ENCODE data around the gene UPF3A. TPM values are rescaled to one million over a fixed set of nuclear protein-coding genes. Genes with fewer than 3 reads are reported as not detected.
"Not testable (repeated sequence)": the region's sequence is repeated elsewhere in the genome, so short reads cannot be mapped to it uniquely, and the experiment has no call there.

Gene UPF3A
- total RNA-seq, 1 donor from 2014 or later = 21.8 TPM

GRCh38 chr13:114263578-114263977, 17.8 kb upstream of the UPF3A start:
- Histone ChIP-seq H3K4me1 (peaks cover 34% of the 10 kb centered on the region), H3K36me3 (peaks cover 98% of the 10 kb centered on the region), H3K27ac (replicated peaks) (no peak overlapping the region), H3K4me3 (no peak overlapping the region), H3K9me3 (replicated peaks) (no peaks in the 10 kb centered on the region), H3K27me3 (ENCODE audit: low read depth) (no peaks in the 10 kb centered on the region)
- intact Hi-C loops (cut with micrococcal nuclease) = no loop called here
- DNase-seq = no peak
- TF ChIP-seq, protein P1, sequence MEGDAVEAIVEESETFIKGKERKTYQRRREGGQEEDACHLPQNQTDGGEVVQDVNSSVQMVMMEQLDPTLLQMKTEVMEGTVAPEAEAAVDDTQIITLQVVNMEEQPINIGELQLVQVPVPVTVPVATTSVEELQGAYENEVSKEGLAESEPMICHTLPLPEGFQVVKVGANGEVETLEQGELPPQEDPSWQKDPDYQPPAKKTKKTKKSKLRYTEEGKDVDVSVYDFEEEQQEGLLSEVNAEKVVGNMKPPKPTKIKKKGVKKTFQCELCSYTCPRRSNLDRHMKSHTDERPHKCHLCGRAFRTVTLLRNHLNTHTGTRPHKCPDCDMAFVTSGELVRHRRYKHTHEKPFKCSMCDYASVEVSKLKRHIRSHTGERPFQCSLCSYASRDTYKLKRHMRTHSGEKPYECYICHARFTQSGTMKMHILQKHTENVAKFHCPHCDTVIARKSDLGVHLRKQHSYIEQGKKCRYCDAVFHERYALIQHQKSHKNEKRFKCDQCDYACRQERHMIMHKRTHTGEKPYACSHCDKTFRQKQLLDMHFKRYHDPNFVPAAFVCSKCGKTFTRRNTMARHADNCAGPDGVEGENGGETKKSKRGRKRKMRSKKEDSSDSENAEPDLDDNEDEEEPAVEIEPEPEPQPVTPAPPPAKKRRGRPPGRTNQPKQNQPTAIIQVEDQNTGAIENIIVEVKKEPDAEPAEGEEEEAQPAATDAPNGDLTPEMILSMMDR (IDR thresholded peaks at IDR 0.05; ENCODE audit: borderline replicate concordance) = no peak

DNA sequence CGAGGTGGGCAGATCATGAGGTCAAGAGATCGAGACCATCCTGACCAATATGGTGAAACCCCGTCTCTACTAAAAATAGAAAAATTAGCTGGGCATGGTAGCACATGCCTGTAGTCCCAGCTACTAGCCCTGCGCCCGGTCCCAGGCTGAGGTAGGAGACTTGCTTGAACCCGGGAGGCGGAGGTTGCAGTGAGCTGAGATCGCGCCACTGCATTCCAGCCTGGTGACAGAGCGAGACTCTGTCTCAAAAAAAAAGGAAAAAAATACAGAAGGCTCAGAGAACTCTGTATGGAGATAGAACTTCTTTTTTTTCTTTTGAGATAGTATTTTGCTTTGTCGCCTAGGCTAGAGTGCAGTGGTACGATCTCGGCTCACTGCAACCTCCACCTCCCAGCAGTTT, 17.1 kb upstream of the UPF3A start:
- Histone ChIP-seq H3K4me1 (peaks cover 32% of the 10 kb centered on the region), H3K36me3 (peaks cover 98% of the 10 kb centered on the region)
- intact Hi-C loops (cut with micrococcal nuclease); H3K27me3 ChIP-seq (ENCODE audit: low read depth); H3K27ac ChIP-seq (replicated peaks); H3K4me3 ChIP-seq; DNase-seq; H3K9me3 ChIP-seq (replicated peaks): not testable (repeated sequence)

DNA sequence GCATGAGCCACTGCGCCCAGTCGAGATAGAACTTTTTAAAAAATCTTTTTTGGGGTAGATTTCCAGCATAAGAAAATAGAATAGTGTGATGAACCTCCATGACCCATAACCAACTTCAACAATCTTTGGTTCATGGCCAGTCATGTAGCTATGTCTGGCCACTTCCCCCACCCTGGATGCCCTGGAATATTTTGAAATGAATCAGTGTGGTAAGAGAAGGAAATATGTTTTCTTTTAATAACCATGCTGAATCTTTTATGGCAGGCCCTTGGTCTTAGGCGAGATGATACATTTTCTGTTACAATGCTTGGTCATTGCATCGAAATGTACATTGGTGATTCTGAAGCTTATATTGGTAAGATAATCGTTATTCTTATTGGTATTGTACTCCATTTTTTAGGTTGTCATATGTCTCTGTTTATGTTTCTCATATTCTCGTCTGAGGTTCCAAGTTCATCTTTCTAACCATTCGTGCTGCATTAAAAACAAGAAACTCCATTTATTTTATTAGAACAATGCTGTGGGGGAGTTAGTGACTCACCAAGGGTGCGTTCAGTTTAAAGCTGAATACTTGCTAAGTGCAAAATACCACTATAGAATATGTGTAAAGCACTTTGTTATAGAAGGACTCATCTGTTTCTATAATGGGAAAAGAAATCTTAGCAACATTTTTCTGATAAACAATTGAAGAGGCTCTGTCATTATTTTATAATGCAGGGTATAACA, 16.4 kb upstream of the UPF3A start:
- Histone ChIP-seq H3K4me3 (no peak overlapping the region), H3K4me1 (peaks cover 25% of the 10 kb centered on the region), H3K27ac (replicated peaks) (no peak overlapping the region), H3K9me3 (replicated peaks) (no peaks in the 10 kb centered on the region), H3K36me3 (peaks cover 98% of the 10 kb centered on the region), H3K27me3 (ENCODE audit: low read depth) (no peaks in the 10 kb centered on the region)
- no peak for DNase-seq
- TF ChIP-seq, protein P1 (IDR thresholded peaks at IDR 0.05; ENCODE audit: borderline replicate concordance) = no peak
- intact Hi-C loops (cut with micrococcal nuclease) = no loop called here

- Histone ChIP-seq H3K36me3 (peaks cover 92% of the 10 kb centered on the region), H3K9me3 (replicated peaks) (no peaks in the 10 kb centered on the region), H3K4me3 (no peak overlapping the region), H3K27me3 (ENCODE audit: low read depth) (no peaks in the 10 kb centered on the region), H3K4me1 (peaks cover 13% of the 10 kb centered on the region), H3K27ac (replicated peaks) (no peak overlapping the region)
- TF ChIP-seq, protein P1 (IDR thresholded peaks at IDR 0.05; ENCODE audit: borderline replicate concordance) = no peak
- no peak for DNase-seq
- intact Hi-C loops (cut with micrococcal nuclease) = no loop called here
Observed at GRCh38 chr13:114266241-114266640, 15.2 kb upstream of the UPF3A start.

GRCh38 chr13:114268344-114269280, 12.8 kb upstream of the UPF3A start:
- Histone ChIP-seq H3K36me3 (peaks cover 89% of the 10 kb centered on the region), H3K4me3 (no peak overlapping the region), H3K9me3 (replicated peaks) (no peaks in the 10 kb centered on the region), H3K27me3 (ENCODE audit: low read depth) (no peaks in the 10 kb centered on the region), H3K27ac (replicated peaks) (no peak overlapping the region), H3K4me1 (no peaks in the 10 kb centered on the region)
- intact Hi-C loops (cut with micrococcal nuclease) = no loop called here
- DNase-seq = no peak
- TF ChIP-seq, protein P1 (IDR thresholded peaks at IDR 0.05; ENCODE audit: borderline replicate concordance) = no peak
